Uterus (tissue), 4 donors: ENCODE data around the gene IFITM1. TPM values are rescaled to one million over a fixed set of nuclear protein-coding genes. Genes with fewer than 3 reads are reported as not detected.
"Not testable (repeated sequence)": the region's sequence is repeated elsewhere in the genome, so short reads cannot be mapped to it uniquely, and the experiment has no call there.

Source experiments
- DNase-seq, 2 donors: peaks; one replicate each; pipeline ENCODE4 v3.0.0-alpha.2; 2019 to 2020
- H3K27ac ChIP-seq, 2 donors: fragments of 200-600 bp; sonication (generic); 1 replicate in 1 of 2; 2 replicates in 1 of 2; pipeline ENCODE4 v1.5.1; 2016 to 2018
- H3K27me3 ChIP-seq, 2 donors: fragments of 200-600 bp; sonication (generic); one replicate each; pipeline ENCODE4 v1.5.1; 2018 to 2019; ENCODE audit warnings: control low read depth in 1 of 2
- H3K36me3 ChIP-seq, 2 donors: fragments of 200-600 bp; sonication (generic); one replicate each; pipeline ENCODE4 v1.5.1; 2019; ENCODE audit warnings: control low read depth in 1 of 2
- H3K4me1 ChIP-seq, 2 donors: fragments of 200-600 bp; sonication (generic); one replicate each; pipeline ENCODE4 v1.5.1; 2018 to 2019; ENCODE audit warnings: control low read depth in 1 of 2
- H3K4me3 ChIP-seq, 2 donors: fragments of 200-600 bp; sonication (generic); 1 replicate in 1 of 2; 2 replicates in 1 of 2; pipeline ENCODE4 v1.5.1; 2018 to 2019; ENCODE audit warnings: mild to moderate bottlenecking in 1 of 2
- H3K9me3 ChIP-seq, 2 donors: fragments of 200-600 bp; sonication (generic); one replicate each; pipeline ENCODE4 v1.5.1; 2019; ENCODE audit warnings: control low read depth in 1 of 2
- CTCF ChIP-seq, 4 experiments: fragments of 200-600 bp in 2 of 4; fragments of 450-650 bp in 2 of 4; sonication (generic) in 2 of 4; IDR thresholded peaks; one replicate each; pipeline ENCODE4 v1.5.1; 2016 to 2019; ENCODE audit warnings: antibody characterized with exemption in 4 of 4, mild to moderate bottlenecking in 2 of 4, moderate library complexity in 1 of 4
- POLR2A ChIP-seq, 2 donors: fragments of 450-650 bp; IDR thresholded peaks; one replicate each; pipeline ENCODE4 v1.6.1; 2016; ENCODE audit warnings: antibody characterized with exemption in 2 of 2, mild to moderate bottlenecking in 1 of 2, moderate library complexity in 1 of 2
- intact Hi-C: fragments of 100-400 bp; cut with DNase I; formaldehyde crosslinking; loops from one replicate; pipeline ENCODE4 v1.15.1; 2023; ENCODE audit warnings: low total_unique reads
- total RNA-seq, 4 donors: library from RNA; depleted of rRNA in 3 of 4; stranded (reverse); fragments of >200 nt in 3 of 4; gene quantifications; one replicate each; pipeline versions ENCODE4 v1.1.0 to v1.2.4, GENCODE V29; 2014 to 2023
- donor health status: DM: yes; HTN: yes; CAD: no.

Gene IFITM1
- total RNA-seq, 4 donors from 2014 or later: 13.4 to 672 (median 239) TPM

GRCh38 chr11:325796-326591 lies 12.2 kb downstream of the IFITM1 start:
- DNase-seq: peak; percentile 17 to 43
- Histone ChIP-seq H3K4me3 (no peak overlapping the region), H3K27me3 (no peaks in the 10 kb centered on the region), H3K27ac (peak overlapping the region; percentile 91 to 98), H3K4me1 (peaks cover 5 to 25% of the 10 kb centered on the region in 2 donors), H3K9me3 (no peaks in the 10 kb centered on the region), H3K36me3 (no peaks in the 10 kb centered on the region)
- intact Hi-C loops: no loop called here
- no peak for TF ChIP-seq CTCF (IDR thresholded peaks at IDR 0.05)
- TF ChIP-seq POLR2A (IDR thresholded peaks at IDR 0.05): no peak

GRCh38 chr11:326592-326841 lies 12.7 kb downstream of the IFITM1 start:
- Histone ChIP-seq H3K27ac (peak overlapping the region; percentile 91 to 98), H3K4me3 (no peak overlapping the region), H3K4me1 (peaks cover 5 to 25% of the 10 kb centered on the region in 2 donors), H3K27me3 (no peaks in the 10 kb centered on the region), H3K9me3 (no peaks in the 10 kb centered on the region), H3K36me3 (no peaks in the 10 kb centered on the region)
- DNase-seq: no peak
- TF ChIP-seq POLR2A (IDR thresholded peaks at IDR 0.05) (no peak), CTCF (IDR thresholded peaks at IDR 0.05) (no peak)
- intact Hi-C loops: no loop called here

GRCh38 chr11:326842-327580 lies 13.2 kb downstream of the IFITM1 start:
- TF ChIP-seq CTCF (IDR thresholded peaks at IDR 0.05): no peak
- peak; percentile 38 to 47 for TF ChIP-seq POLR2A (IDR thresholded peaks at IDR 0.05)
- peaks cover 5 to 25% of the 10 kb centered on the region in 2 donors for H3K4me1 ChIP-seq

GRCh38 chr11:327581-327923 lies 13.7 kb downstream of the IFITM1 start:
- no peaks in the 10 kb centered on the region for H3K27me3 ChIP-seq
- no peak overlapping the region for H3K4me3 ChIP-seq
- intact Hi-C loops: no loop called here
- TF ChIP-seq POLR2A (IDR thresholded peaks at IDR 0.05) (no peak), CTCF (IDR thresholded peaks at IDR 0.05) (no peak)
- peaks cover 5 to 25% of the 10 kb centered on the region in 2 donors for H3K4me1 ChIP-seq
- no peak for DNase-seq
- no peaks in the 10 kb centered on the region for H3K36me3 ChIP-seq
- H3K27ac ChIP-seq: peak overlapping the region; percentile 91 to 98
- no peaks in the 10 kb centered on the region for H3K9me3 ChIP-seq

More at GRCh38 chr11:326842-327580, 13.2 kb downstream of the IFITM1 start:
- Histone ChIP-seq H3K27ac (peak overlapping the region; percentile 91 to 98), H3K27me3 (no peaks in the 10 kb centered on the region), H3K4me3 (no peak overlapping the region), H3K36me3 (no peaks in the 10 kb centered on the region), H3K9me3 (no peaks in the 10 kb centered on the region)
- DNase-seq: peak; percentile 88 to 94
- intact Hi-C loops: no loop called here

- Histone ChIP-seq H3K4me1 (peaks cover 5 to 25% of the 10 kb centered on the region in 2 donors), H3K27ac (peak overlapping the region; percentile 29 to 91)
Measured at GRCh38 chr11:328012-328411, 14.2 kb downstream of the IFITM1 start.

GRCh38 chr11:328516-329100 lies 14.8 kb downstream of the IFITM1 start:
- H3K9me3 ChIP-seq, H3K36me3 ChIP-seq, DNase-seq, H3K27me3 ChIP-seq, intact Hi-C loops, H3K4me3 ChIP-seq: not testable (repeated sequence)
- Histone ChIP-seq H3K27ac (peak overlapping the region; percentile 29 to 91), H3K4me1 (peaks cover 5 to 25% of the 10 kb centered on the region in 2 donors)

More at GRCh38 chr11:328012-328411, 14.2 kb downstream of the IFITM1 start:
- no peaks in the 10 kb centered on the region for H3K36me3 ChIP-seq
- H3K27me3 ChIP-seq: no peaks in the 10 kb centered on the region
- intact Hi-C loops: no loop called here
- TF ChIP-seq POLR2A (IDR thresholded peaks at IDR 0.05): no peak
- no peak for TF ChIP-seq CTCF (IDR thresholded peaks at IDR 0.05)
- no peak for DNase-seq
- H3K9me3 ChIP-seq: no peaks in the 10 kb centered on the region
- H3K4me3 ChIP-seq: no peak overlapping the region
